Karpas-422 (cell line): ENCODE results near the gene IFT22. TPM values are rescaled to one million over a fixed set of nuclear protein-coding genes. Genes with fewer than 3 reads are reported as not detected.
"Not testable (repeated sequence)": the region's sequence is repeated elsewhere in the genome, so short reads cannot be mapped to it uniquely, and the experiment has no call there.

ENCODE experiments used
- DNase-seq: peaks from one replicate; pipeline ENCODE4 v3.0.0-alpha.2; 2015
- H2AFZ ChIP-seq: fragments of 200-600 bp; sonication (generic); 2 replicates; pipeline ENCODE4 v1.6.1; 2014; ENCODE audit warnings: antibody characterized with exemption, low read length, mixed read lengths
- H3K27ac ChIP-seq: fragments of 200-600 bp; sonication (generic); 2 replicates; pipeline ENCODE4 v1.5.1; 2014; ENCODE audit warnings: mild to moderate bottlenecking, low read length, moderate library complexity
- H3K27me3 ChIP-seq: fragments of 200-600 bp; sonication (generic); 2 replicates; pipeline ENCODE4 v1.6.1; 2014; ENCODE audit warnings: low read length, mixed read lengths
- H3K36me3 ChIP-seq: fragments of 200-600 bp; sonication (generic); 2 replicates; pipeline ENCODE4 v1.6.1; 2014; ENCODE audit warnings: low read length, mixed read lengths; ENCODE audit not compliant: insufficient read depth
- H3K4me1 ChIP-seq: fragments of 200-600 bp; sonication (generic); 2 replicates; pipeline ENCODE4 v1.6.1; 2014; ENCODE audit warnings: mild to moderate bottlenecking, low read length, mixed read lengths
- H3K4me2 ChIP-seq: fragments of 200-600 bp; sonication (generic); 2 replicates; pipeline ENCODE4 v1.6.1; 2014; ENCODE audit warnings: low read length, low read depth, mild to moderate bottlenecking; ENCODE audit not compliant: poor library complexity, severe bottlenecking
- H3K4me3 ChIP-seq: fragments of 200-600 bp; sonication (generic); 2 replicates; pipeline ENCODE4 v1.5.1; 2014; ENCODE audit warnings: mild to moderate bottlenecking, antibody characterized with exemption, low read length, mixed read lengths
- H3K79me2 ChIP-seq: fragments of 200-600 bp; sonication (generic); 2 replicates; pipeline ENCODE4 v1.6.1; 2014; ENCODE audit warnings: mild to moderate bottlenecking, low read length, mixed read lengths
- H3K9ac ChIP-seq: fragments of 200-600 bp; sonication (generic); 2 replicates; pipeline ENCODE4 v1.6.0; 2014; ENCODE audit warnings: low read length
- H3K9me2 ChIP-seq: fragments of 200-600 bp; sonication (generic), shearing (Covaris generic); replicated peaks from 2 replicates; pipeline ENCODE4 v1.6.0; 2014; ENCODE audit warnings: mild to moderate bottlenecking, low read length, moderate library complexity; ENCODE audit not compliant: insufficient read depth
- H3K9me3 ChIP-seq: fragments of 300-700, 200-600 bp; sonication (generic); 2 replicates; pipeline ENCODE4 v1.6.1; 2014; ENCODE audit warnings: low read length, mixed read lengths
- H4K20me1 ChIP-seq: fragments of 200-600 bp; sonication (generic); 2 replicates; pipeline ENCODE4 v1.6.1; 2014; ENCODE audit warnings: mild to moderate bottlenecking, antibody characterized with exemption, low read length, low read depth; ENCODE audit not compliant: insufficient read depth
- total RNA-seq: library from RNA; depleted of rRNA; stranded (reverse); fragments of >200 nt; shearing (Covaris generic); gene quantifications from 2 replicates; pipeline ENCODE4 v1.2.3, GENCODE V29; 2014; ENCODE audit warnings: low replicate concordance

The IFT22 gene
- total RNA-seq, 1 experiment from 2014 or later, result 39.1 TPM

GRCh38 chr7:101278461-101279292 is 42.9 kb downstream of the IFT22 start:
- no peak overlapping the region for H3K9ac ChIP-seq
- H3K27me3 ChIP-seq, result no peaks in the 10 kb centered on the region
- no peaks in the 10 kb centered on the region for H3K79me2 ChIP-seq
- H4K20me1 ChIP-seq, result no peaks in the 10 kb centered on the region
- H3K36me3 ChIP-seq, result no peaks in the 10 kb centered on the region
- no peaks in the 10 kb centered on the region for H3K9me2 ChIP-seq
- DNase-seq, result no peak
- no peak overlapping the region for H3K27ac ChIP-seq
- H3K4me2 ChIP-seq, result no peak overlapping the region
- H2AFZ ChIP-seq, result no peak overlapping the region
- H3K9me3 ChIP-seq, result no peaks in the 10 kb centered on the region
- no peaks in the 10 kb centered on the region; the same call in 1 of the 2 replicates for H3K4me1 ChIP-seq
- H3K4me3 ChIP-seq, result no peak overlapping the region

GRCh38 chr7:101277155-101277554 is 44.5 kb downstream of the IFT22 start:
- Histone ChIP-seq H3K4me1 (no peaks in the 10 kb centered on the region), H3K36me3 (no peaks in the 10 kb centered on the region), H3K79me2 (no peaks in the 10 kb centered on the region)

GRCh38 chr7:101273206-101273605 is 48.4 kb downstream of the IFT22 start:
- H3K4me2 ChIP-seq, result no peak overlapping the region
- no peaks in the 10 kb centered on the region for H4K20me1 ChIP-seq
- no peak overlapping the region for H3K27ac ChIP-seq
- no peaks in the 10 kb centered on the region for H3K36me3 ChIP-seq
- no peaks in the 10 kb centered on the region for H3K27me3 ChIP-seq
- no peak overlapping the region for H3K9ac ChIP-seq
- DNase-seq, result no peak
- H3K9me3 ChIP-seq, result no peaks in the 10 kb centered on the region
- no peak overlapping the region for H2AFZ ChIP-seq
- H3K9me2 ChIP-seq, result no peaks in the 10 kb centered on the region
- no peaks in the 10 kb centered on the region for H3K4me1 ChIP-seq
- H3K4me3 ChIP-seq, result no peak overlapping the region
- no peaks in the 10 kb centered on the region for H3K79me2 ChIP-seq

More at GRCh38 chr7:101277155-101277554, 44.5 kb downstream of the IFT22 start:
- Histone ChIP-seq H4K20me1 (no peaks in the 10 kb centered on the region), H3K4me2 (no peak overlapping the region), H3K9me2 (no peaks in the 10 kb centered on the region), H3K9me3 (no peaks in the 10 kb centered on the region), H3K27me3 (no peaks in the 10 kb centered on the region), H3K27ac (no peak overlapping the region), H3K9ac (no peak overlapping the region), H3K4me3 (no peak overlapping the region), H2AFZ (no peak overlapping the region)
- DNase-seq, result no peak

GRCh38 chr7:101271021-101271420 is 50.6 kb downstream of the IFT22 start:
- no peaks in the 10 kb centered on the region for H3K27me3 ChIP-seq

GRCh38 chr7:101269664-101270063 is 51.9 kb downstream of the IFT22 start:
- H3K4me1 ChIP-seq, result no peaks in the 10 kb centered on the region

More at GRCh38 chr7:101271021-101271420, 50.6 kb downstream of the IFT22 start:
- Histone ChIP-seq H3K79me2 (no peaks in the 10 kb centered on the region), H3K9me3 (no peaks in the 10 kb centered on the region), H3K4me1 (no peaks in the 10 kb centered on the region), H3K4me2 (no peak overlapping the region), H3K27ac (no peak overlapping the region), H3K36me3 (no peaks in the 10 kb centered on the region), H3K9me2 (no peaks in the 10 kb centered on the region), H2AFZ (no peak overlapping the region), H3K4me3 (no peak overlapping the region), H3K9ac (no peak overlapping the region), H4K20me1 (no peaks in the 10 kb centered on the region)
- no peak for DNase-seq

GRCh38 chr7:101265622-101266516 is 55.7 kb downstream of the IFT22 start:
- H4K20me1 ChIP-seq, result no peaks in the 10 kb centered on the region
- no peaks in the 10 kb centered on the region for H3K27me3 ChIP-seq
- no peak overlapping the region for H3K27ac ChIP-seq
- H3K9me2 ChIP-seq, result no peaks in the 10 kb centered on the region
- no peaks in the 10 kb centered on the region for H3K79me2 ChIP-seq
- H3K9ac ChIP-seq, result no peak overlapping the region
- no peak overlapping the region for H3K4me3 ChIP-seq
- H3K36me3 ChIP-seq, result no peaks in the 10 kb centered on the region
- no peaks in the 10 kb centered on the region for H3K9me3 ChIP-seq
- no peaks in the 10 kb centered on the region for H3K4me1 ChIP-seq
- H2AFZ ChIP-seq, result no peak overlapping the region
- no peak overlapping the region for H3K4me2 ChIP-seq
- DNase-seq, result no peak

More at GRCh38 chr7:101269664-101270063, 51.9 kb downstream of the IFT22 start:
- H3K4me3 ChIP-seq, result no peak overlapping the region
- no peaks in the 10 kb centered on the region for H3K79me2 ChIP-seq
- no peak overlapping the region for H3K9ac ChIP-seq
- H3K4me2 ChIP-seq, result no peak overlapping the region
- no peaks in the 10 kb centered on the region for H3K36me3 ChIP-seq
- H4K20me1 ChIP-seq, result no peaks in the 10 kb centered on the region
- H3K9me3 ChIP-seq, result no peaks in the 10 kb centered on the region
- no peaks in the 10 kb centered on the region for H3K9me2 ChIP-seq
- no peak for DNase-seq
- no peaks in the 10 kb centered on the region for H3K27me3 ChIP-seq
- H3K27ac ChIP-seq, result no peak overlapping the region
- H2AFZ ChIP-seq, result no peak overlapping the region

- H3K27me3 ChIP-seq, H3K9ac ChIP-seq, H3K9me2 ChIP-seq, H3K79me2 ChIP-seq, H3K9me3 ChIP-seq, H4K20me1 ChIP-seq, H2AFZ ChIP-seq, H3K36me3 ChIP-seq, DNase-seq, H3K4me2 ChIP-seq, H3K4me1 ChIP-seq, H3K4me3 ChIP-seq, H3K27ac ChIP-seq: not testable (repeated sequence)
Observed at GRCh38 chr7:101264102-101264706, 57.4 kb downstream of the IFT22 start.
